ENCODE results near the gene TIMM10B.

TIMM10B gene

GRCh38 chr11:6473451-6474412, 7.6 kb upstream of the TIMM10B start, which contains the start of gene TRIM3:
Gene TRIM3 (minus strand): TSS chr11:6473941. CDS start chr11:6465695, 8,246 bp downstream.
- Histone ChIP-seq H3K9me3 (replicated peaks; ENCODE audit: low read length) (no peaks in the 10 kb centered on the region), H3K4me1 (ENCODE audit: control insufficient read depth, insufficient read depth, low read length) (peaks cover 25% of the 10 kb centered on the region), H3K4me2 (ENCODE audit: low read length) (peak within 1 kb of the TSS; percentile 97), H3K27me3 (ENCODE audit: control insufficient read depth, insufficient read depth, low read length) (no peaks in the 10 kb centered on the region), H3K36me3 (ENCODE audit: insufficient read depth, low read length) (peaks cover 22% of the 10 kb centered on the region), H3K9ac (ENCODE audit: low read depth, low read length) (peak within 1 kb of the TSS; percentile 88), H3K4me3 (ENCODE audit: low read length) (peak within 1 kb of the TSS; percentile 91)

GRCh38 chr11:6474413-6474792, 6.9 kb upstream of the TIMM10B start:
- H3K9me3 ChIP-seq (replicated peaks; ENCODE audit: low read length), result no peaks in the 10 kb centered on the region
- peak overlapping the region; percentile 84 for H3K4me3 ChIP-seq (ENCODE audit: low read length)
- peaks cover 29% of the 10 kb centered on the region for H3K36me3 ChIP-seq (ENCODE audit: insufficient read depth, low read length)
- H3K4me2 ChIP-seq (ENCODE audit: low read length), result peak overlapping the region; percentile 92
- no peaks in the 10 kb centered on the region for H3K27me3 ChIP-seq (ENCODE audit: control insufficient read depth, insufficient read depth, low read length)
- peak overlapping the region; percentile 87 for H3K9ac ChIP-seq (ENCODE audit: low read depth, low read length)
- H3K4me1 ChIP-seq (ENCODE audit: control insufficient read depth, insufficient read depth, low read length), result peaks cover 20% of the 10 kb centered on the region

- Histone ChIP-seq H3K4me2 (ENCODE audit: low read length) (peak overlapping the region; percentile 92), H3K9ac (ENCODE audit: low read depth, low read length) (peak overlapping the region; percentile 87), H3K4me1 (ENCODE audit: control insufficient read depth, insufficient read depth, low read length) (peaks cover 21% of the 10 kb centered on the region), H3K9me3 (replicated peaks; ENCODE audit: low read length) (no peaks in the 10 kb centered on the region), H3K36me3 (ENCODE audit: insufficient read depth, low read length) (peaks cover 31% of the 10 kb centered on the region), H3K4me3 (ENCODE audit: low read length) (peak overlapping the region; percentile 84), H3K27me3 (ENCODE audit: control insufficient read depth, insufficient read depth, low read length) (no peaks in the 10 kb centered on the region)
Measured at GRCh38 chr11:6474806-6475500, 6.3 kb upstream of the TIMM10B start.

GRCh38 chr11:6475936-6476335, 5.4 kb upstream of the TIMM10B start:
- Histone ChIP-seq H3K27me3 (ENCODE audit: control insufficient read depth, insufficient read depth, low read length) (no peaks in the 10 kb centered on the region), H3K4me3 (ENCODE audit: low read length) (no peak overlapping the region), H3K9me3 (replicated peaks; ENCODE audit: low read length) (no peaks in the 10 kb centered on the region), H3K36me3 (ENCODE audit: insufficient read depth, low read length) (peaks cover 31% of the 10 kb centered on the region), H3K4me1 (ENCODE audit: control insufficient read depth, insufficient read depth, low read length) (peaks cover 26% of the 10 kb centered on the region), H3K9ac (ENCODE audit: low read depth, low read length) (no peak overlapping the region), H3K4me2 (ENCODE audit: low read length) (no peak overlapping the region)

- H3K9ac ChIP-seq (ENCODE audit: low read depth, low read length), result no peak overlapping the region
Measured at GRCh38 chr11:6476571-6476970, 4.7 kb upstream of the TIMM10B start.

GRCh38 chr11:6480299-6480914, 894 bp upstream of the TIMM10B start:
- H3K27me3 ChIP-seq (ENCODE audit: control insufficient read depth, insufficient read depth, low read length), result no peaks in the 10 kb centered on the region
- peak overlapping the region; percentile 88 for H3K4me3 ChIP-seq (ENCODE audit: low read length)
- peak overlapping the region; percentile 98 for H3K9ac ChIP-seq (ENCODE audit: low read depth, low read length)
- peaks cover 22% of the 10 kb centered on the region for H3K4me1 ChIP-seq (ENCODE audit: control insufficient read depth, insufficient read depth, low read length)
- peak overlapping the region; percentile 98 for H3K4me2 ChIP-seq (ENCODE audit: low read length)
- H3K9me3 ChIP-seq (replicated peaks; ENCODE audit: low read length), result no peaks in the 10 kb centered on the region
- H3K36me3 ChIP-seq (ENCODE audit: insufficient read depth, low read length), result peaks cover 57% of the 10 kb centered on the region

More at GRCh38 chr11:6476571-6476970, 4.7 kb upstream of the TIMM10B start:
- H3K36me3 ChIP-seq (ENCODE audit: insufficient read depth, low read length), result peaks cover 31% of the 10 kb centered on the region
- H3K9me3 ChIP-seq (replicated peaks; ENCODE audit: low read length), result no peaks in the 10 kb centered on the region
- H3K4me2 ChIP-seq (ENCODE audit: low read length), result no peak overlapping the region
- H3K4me1 ChIP-seq (ENCODE audit: control insufficient read depth, insufficient read depth, low read length), result peaks cover 26% of the 10 kb centered on the region
- no peak overlapping the region for H3K4me3 ChIP-seq (ENCODE audit: low read length)
- no peaks in the 10 kb centered on the region for H3K27me3 ChIP-seq (ENCODE audit: control insufficient read depth, insufficient read depth, low read length)

- peak overlapping the region; percentile 98 for H3K4me2 ChIP-seq (ENCODE audit: low read length)
Measured at GRCh38 chr11:6481924-6482275, 599 bp downstream of the TIMM10B start.

GRCh38 chr11:6482441-6482840, 1.1 kb downstream of the TIMM10B start:
- peaks cover 22% of the 10 kb centered on the region for H3K4me1 ChIP-seq (ENCODE audit: control insufficient read depth, insufficient read depth, low read length)

More at GRCh38 chr11:6481924-6482275, 599 bp downstream of the TIMM10B start:
- H3K36me3 ChIP-seq (ENCODE audit: insufficient read depth, low read length), result peaks cover 57% of the 10 kb centered on the region
- H3K9me3 ChIP-seq (replicated peaks; ENCODE audit: low read length), result no peaks in the 10 kb centered on the region
- H3K9ac ChIP-seq (ENCODE audit: low read depth, low read length), result peak overlapping the region; percentile 98
- peak overlapping the region; percentile 88 for H3K4me3 ChIP-seq (ENCODE audit: low read length)
- H3K27me3 ChIP-seq (ENCODE audit: control insufficient read depth, insufficient read depth, low read length), result no peaks in the 10 kb centered on the region
- peaks cover 22% of the 10 kb centered on the region for H3K4me1 ChIP-seq (ENCODE audit: control insufficient read depth, insufficient read depth, low read length)

GRCh38 chr11:6483015-6483414, 1.7 kb downstream of the TIMM10B start:
- peak overlapping the region; percentile 98 for H3K9ac ChIP-seq (ENCODE audit: low read depth, low read length)
- peak overlapping the region; percentile 98 for H3K4me2 ChIP-seq (ENCODE audit: low read length)
- peaks cover 47% of the 10 kb centered on the region for H3K36me3 ChIP-seq (ENCODE audit: insufficient read depth, low read length)
- no peaks in the 10 kb centered on the region for H3K27me3 ChIP-seq (ENCODE audit: control insufficient read depth, insufficient read depth, low read length)
- no peaks in the 10 kb centered on the region for H3K9me3 ChIP-seq (replicated peaks; ENCODE audit: low read length)
- H3K4me3 ChIP-seq (ENCODE audit: low read length), result no peak overlapping the region
- H3K4me1 ChIP-seq (ENCODE audit: control insufficient read depth, insufficient read depth, low read length), result peaks cover 22% of the 10 kb centered on the region

More at GRCh38 chr11:6482441-6482840, 1.1 kb downstream of the TIMM10B start:
- Histone ChIP-seq H3K36me3 (ENCODE audit: insufficient read depth, low read length) (peaks cover 53% of the 10 kb centered on the region), H3K9me3 (replicated peaks; ENCODE audit: low read length) (no peaks in the 10 kb centered on the region), H3K9ac (ENCODE audit: low read depth, low read length) (peak overlapping the region; percentile 98), H3K27me3 (ENCODE audit: control insufficient read depth, insufficient read depth, low read length) (no peaks in the 10 kb centered on the region), H3K4me2 (ENCODE audit: low read length) (peak overlapping the region; percentile 98), H3K4me3 (ENCODE audit: low read length) (peak overlapping the region; percentile 88)

- no peak overlapping the region for H3K4me3 ChIP-seq (ENCODE audit: low read length)
- H3K36me3 ChIP-seq (ENCODE audit: insufficient read depth, low read length), result peaks cover 31% of the 10 kb centered on the region
- H3K4me2 ChIP-seq (ENCODE audit: low read length), result no peak overlapping the region
- peaks cover 12% of the 10 kb centered on the region for H3K4me1 ChIP-seq (ENCODE audit: control insufficient read depth, insufficient read depth, low read length)
- H3K9me3 ChIP-seq (replicated peaks; ENCODE audit: low read length), result no peaks in the 10 kb centered on the region
- H3K27me3 ChIP-seq (ENCODE audit: control insufficient read depth, insufficient read depth, low read length), result no peaks in the 10 kb centered on the region
- H3K9ac ChIP-seq (ENCODE audit: low read depth, low read length), result no peak overlapping the region
Measured at GRCh38 chr11:6485661-6486060, 4.4 kb downstream of the TIMM10B start.

GRCh38 chr11:6486256-6486655, 5.0 kb downstream of the TIMM10B start:
- H3K9ac ChIP-seq (ENCODE audit: low read depth, low read length), result no peak overlapping the region
- H3K27me3 ChIP-seq (ENCODE audit: control insufficient read depth, insufficient read depth, low read length), result no peaks in the 10 kb centered on the region
- H3K36me3 ChIP-seq (ENCODE audit: insufficient read depth, low read length), result peaks cover 31% of the 10 kb centered on the region
- no peaks in the 10 kb centered on the region for H3K9me3 ChIP-seq (replicated peaks; ENCODE audit: low read length)
- peaks cover 12% of the 10 kb centered on the region for H3K4me1 ChIP-seq (ENCODE audit: control insufficient read depth, insufficient read depth, low read length)
- H3K4me2 ChIP-seq (ENCODE audit: low read length), result no peak overlapping the region
- H3K4me3 ChIP-seq (ENCODE audit: low read length), result no peak overlapping the region
